Psoas muscle (tissue), 8 donors: ENCODE data around the gene CYP2W1. TPM values are rescaled to one million over a fixed set of nuclear protein-coding genes. Genes with fewer than 3 reads are reported as not detected.

Source experiments
- ATAC-seq, 4 donors: fragments of 200-7000 bp; cut with Tn5 transposase; one replicate each; pipeline ENCODE4 v1.9.1; 2020; ENCODE audit warnings: moderate library complexity in 3 of 4, mild to moderate bottlenecking in 2 of 4
- DNase-seq, 2 donors: peaks; one replicate each; pipeline ENCODE4 v3.0.0-alpha.2; 2020
- H3K27ac ChIP-seq: fragments of 200-600 bp; one replicate; pipeline ENCODE4 v1.8.0; 2022
- H3K27me3 ChIP-seq, 3 donors: fragments of 200-600 bp in 1 of 3; one replicate each; pipeline versions ENCODE4 v1.6.1 to v1.8.0; 2013 to 2022; ENCODE audit warnings: low read length in 2 of 3, mild to moderate bottlenecking in 2 of 3, moderate library complexity in 1 of 3; ENCODE audit not compliant: insufficient read depth in 3 of 3
- H3K36me3 ChIP-seq, 2 donors: fragments of 200-600 bp in 1 of 2; one replicate each; pipeline versions ENCODE4 v1.6.1 to v1.8.0; 2013 to 2022; ENCODE audit warnings: low read depth in 1 of 2, mild to moderate bottlenecking in 1 of 2, moderate library complexity in 1 of 2; ENCODE audit not compliant: insufficient read depth in 1 of 2
- H3K4me1 ChIP-seq: fragments of 200-600 bp; one replicate; pipeline ENCODE4 v1.8.0; 2022
- H3K4me3 ChIP-seq: fragments of 200-600 bp; one replicate; pipeline ENCODE4 v1.8.0; 2022; ENCODE audit warnings: mild to moderate bottlenecking
- H3K9me3 ChIP-seq: fragments of 200-600 bp; one replicate; pipeline ENCODE4 v1.8.0; 2022
- WGBS, 3 donors: extraction: QIAGEN DNeasy Blood & Tissue Kit; methylation state at CpG; one replicate each; pipeline versions ENCODE4 v1.1.6 to v1.1.7; 2013; 5-methylcytosine and 5-hydroxymethylcytosine counted together
- intact Hi-C, 2 donors: fragments of 100-400 bp; cut with DNase I; formaldehyde crosslinking; loops; one replicate each; pipeline versions ENCODE4 v1.11.0 to v1.14.2; 2022
- polyA plus RNA-seq, 3 donors: library from polyadenylated mRNA; stranded (reverse); fragments of 200-250 nt; gene quantifications; one replicate each; pipeline ENCODE4 v1.2.3, GENCODE V29; 2013
- total RNA-seq, 4 donors: library from RNA; stranded (reverse); fragmentation: NEBNext Ultra II Directional in 2 of 4; extraction: Animal tissue kit (Norgen Biotek cat#: 25700) in 2 of 4; gene quantifications; one replicate each; pipeline versions ENCODE4 v1.2.1 to v1.2.4, GENCODE V29; 2021 to 2023
- TF ChIP-seq, protein P1 (sequence below): fragments of 200-600 bp; IDR thresholded peaks from one replicate; pipeline ENCODE4 v1.8.0; 2022; ENCODE audit warnings: antibody characterized with exemption
- donor health status: healthy with polysubstance abuse.
- donor health status: DM: no; HTN: no; CAD: no; lungs with moderate emphysema.
- donor health status: Bipolar disorder and iron deficiency.
- donor health status: healthy.
- donor health status: DM: yes; HTN: yes; CAD: no.
- donor health status: DM: no; HTN: no; CAD: no.
- donor health status: DM: no; HTN: no; CAD: no.
- donor health status: DM: yes; HTN: yes; CAD: no.

The CYP2W1 gene
- total and polyA plus RNA-seq, 7 donors: not detected

DNA sequence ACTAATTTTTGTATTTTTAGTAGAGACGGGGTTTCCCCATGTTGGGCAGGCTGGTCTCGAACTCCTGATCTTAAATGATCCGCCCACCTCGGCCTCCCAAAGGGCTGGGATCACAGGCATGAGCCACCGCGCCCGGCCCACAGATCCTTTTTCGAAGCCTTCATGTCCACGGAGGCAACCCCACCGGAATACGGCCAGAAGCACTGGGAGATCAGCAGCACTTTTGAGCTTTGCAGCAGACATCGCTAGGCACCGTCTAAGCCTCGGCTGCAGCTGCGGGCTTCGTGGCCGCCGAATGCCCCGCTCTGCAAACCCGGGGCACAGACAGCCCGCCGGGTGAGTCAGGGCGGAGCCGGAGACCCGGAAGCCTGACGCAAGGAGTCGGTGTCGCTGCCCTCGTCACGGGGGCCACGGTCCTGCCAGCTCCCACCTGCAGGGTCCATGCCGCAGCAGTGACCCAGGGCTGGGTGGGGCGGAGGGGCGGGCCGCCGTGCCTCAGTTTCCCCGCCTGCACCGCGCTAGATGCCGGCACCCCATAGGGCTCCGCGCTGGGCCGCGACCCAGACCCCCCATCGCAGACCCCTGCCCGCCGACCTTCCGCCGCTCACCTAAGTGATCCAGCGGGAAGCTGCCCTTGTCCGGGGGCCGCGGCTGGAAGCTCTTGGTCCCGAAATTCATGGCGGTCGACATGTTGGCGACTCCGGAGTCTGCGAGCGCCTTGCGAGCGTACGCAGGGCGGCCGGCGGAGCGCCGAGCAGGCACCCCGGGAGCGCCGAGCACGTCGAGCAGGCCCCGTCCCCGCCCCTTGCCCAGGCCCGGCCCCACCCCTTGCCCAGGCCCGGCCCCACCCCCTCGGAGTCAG is 7.9 kb upstream of the CYP2W1 start, which contains the start of gene COX19:
TSS of gene COX19 (minus strand) at position 730 of the 862 bp plus-strand sequence. CDS start at position 690, 40 bp downstream.
- H3K9me3 ChIP-seq: no peaks in the 10 kb centered on the region
- DNase-seq (peak; percentile 92 to 95), ATAC-seq (peak; percentile 97 to 98 (median 98))
- TF ChIP-seq, protein P1, sequence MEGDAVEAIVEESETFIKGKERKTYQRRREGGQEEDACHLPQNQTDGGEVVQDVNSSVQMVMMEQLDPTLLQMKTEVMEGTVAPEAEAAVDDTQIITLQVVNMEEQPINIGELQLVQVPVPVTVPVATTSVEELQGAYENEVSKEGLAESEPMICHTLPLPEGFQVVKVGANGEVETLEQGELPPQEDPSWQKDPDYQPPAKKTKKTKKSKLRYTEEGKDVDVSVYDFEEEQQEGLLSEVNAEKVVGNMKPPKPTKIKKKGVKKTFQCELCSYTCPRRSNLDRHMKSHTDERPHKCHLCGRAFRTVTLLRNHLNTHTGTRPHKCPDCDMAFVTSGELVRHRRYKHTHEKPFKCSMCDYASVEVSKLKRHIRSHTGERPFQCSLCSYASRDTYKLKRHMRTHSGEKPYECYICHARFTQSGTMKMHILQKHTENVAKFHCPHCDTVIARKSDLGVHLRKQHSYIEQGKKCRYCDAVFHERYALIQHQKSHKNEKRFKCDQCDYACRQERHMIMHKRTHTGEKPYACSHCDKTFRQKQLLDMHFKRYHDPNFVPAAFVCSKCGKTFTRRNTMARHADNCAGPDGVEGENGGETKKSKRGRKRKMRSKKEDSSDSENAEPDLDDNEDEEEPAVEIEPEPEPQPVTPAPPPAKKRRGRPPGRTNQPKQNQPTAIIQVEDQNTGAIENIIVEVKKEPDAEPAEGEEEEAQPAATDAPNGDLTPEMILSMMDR: no peak
- intact Hi-C loops: no loop called here
- peaks cover 24% of the 10 kb centered on the region for H3K4me1 ChIP-seq
- WGBS, 3 donors: 0% methylated on average over 54 to 78 of the region's 78 CpGs
- H3K4me3 ChIP-seq: peak within 1 kb of the TSS; percentile 100
- H3K27me3 ChIP-seq: no peaks in the 10 kb centered on the region
- peaks cover 0 to 31% of the 10 kb centered on the region in 2 donors for H3K36me3 ChIP-seq
- H3K27ac ChIP-seq: peak within 1 kb of the TSS; percentile 99

DNA sequence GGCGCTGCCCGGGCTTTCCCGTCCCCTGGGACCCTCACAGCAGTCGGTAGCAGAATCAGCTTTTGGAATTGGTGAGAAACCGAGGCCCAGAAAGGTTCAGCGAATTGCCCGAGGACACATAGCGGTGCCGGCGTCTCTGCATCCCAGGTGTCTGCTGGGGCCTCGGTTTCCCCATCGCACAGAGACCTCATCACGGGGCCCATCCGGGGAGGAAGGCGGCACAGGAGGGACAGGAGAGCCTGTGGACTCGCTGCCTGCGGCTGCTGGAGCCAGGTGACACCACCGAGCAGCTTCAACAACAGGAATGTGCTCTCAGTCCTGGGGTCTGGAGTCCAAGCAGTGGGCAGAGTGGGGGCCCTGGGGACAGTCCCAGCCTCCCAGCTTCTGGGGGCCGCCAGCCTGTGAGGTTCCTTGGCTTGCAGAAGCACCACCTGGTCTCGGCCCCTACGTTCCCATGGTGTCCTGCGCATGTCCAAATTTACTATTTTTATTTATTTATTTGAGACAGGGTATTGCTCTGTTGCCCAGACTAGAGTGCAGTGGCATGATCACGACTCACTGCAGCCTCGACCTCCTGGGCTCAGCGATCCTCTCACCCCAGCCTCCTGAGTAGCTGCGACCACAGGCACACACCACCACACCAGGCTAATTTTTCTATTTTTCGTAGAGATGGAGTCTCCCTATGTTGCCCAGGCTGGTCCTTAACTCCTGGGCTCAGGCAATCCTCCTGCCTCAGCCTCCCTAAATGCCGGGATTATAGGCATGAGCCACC is 7.1 kb upstream of the CYP2W1 start:
- intact Hi-C loops: no loop called here
- Histone ChIP-seq H3K36me3 (peaks cover 0 to 25% of the 10 kb centered on the region in 2 donors), H3K9me3 (no peaks in the 10 kb centered on the region), H3K27me3 (no peaks in the 10 kb centered on the region), H3K27ac (peak overlapping the region; percentile 99), H3K4me1 (peaks cover 24% of the 10 kb centered on the region), H3K4me3 (peak overlapping the region; percentile 100)
- ATAC-seq (peak in 1 of 4 donors; percentile 1), DNase-seq (no peak)
- TF ChIP-seq, protein P1: no peak
- WGBS, 3 donors: 43 to 58% (median 54%) methylated on average over 27 to 28 of the region's 28 CpGs

DNA sequence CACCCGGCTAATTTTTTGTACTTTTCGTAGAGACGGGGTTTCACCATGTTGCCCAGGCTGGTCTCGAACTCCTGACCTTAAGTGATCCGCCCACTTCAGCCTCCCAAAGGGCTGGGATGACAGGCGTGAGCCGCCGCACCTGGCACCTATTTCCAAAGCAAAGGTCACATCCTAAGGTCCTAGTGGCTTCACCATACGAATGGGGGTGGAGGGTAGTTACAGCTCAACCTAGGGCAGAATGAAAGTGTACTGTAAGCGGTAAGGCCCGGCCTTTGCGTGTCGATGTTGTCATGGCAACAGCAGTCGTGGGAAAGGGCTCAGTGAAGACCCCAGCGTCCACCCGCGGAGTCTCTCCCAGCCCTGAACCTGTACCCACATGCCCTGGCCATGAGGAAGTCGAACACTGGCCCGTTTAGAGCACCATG is 6.1 kb upstream of the CYP2W1 start:
- no peak for DNase-seq
- Histone ChIP-seq H3K27ac (no peak overlapping the region), H3K4me1 (peaks cover 22% of the 10 kb centered on the region), H3K36me3 (peaks cover 0 to 15% of the 10 kb centered on the region in 2 donors), H3K9me3 (no peaks in the 10 kb centered on the region), H3K4me3 (no peak overlapping the region), H3K27me3 (no peaks in the 10 kb centered on the region)
- 83 to 85% (median 85%) methylated on average over 19 of the region's 19 CpGs for WGBS, 3 donors
- intact Hi-C loops: no loop called here
- TF ChIP-seq, protein P1: no peak
- no peak for ATAC-seq

DNA sequence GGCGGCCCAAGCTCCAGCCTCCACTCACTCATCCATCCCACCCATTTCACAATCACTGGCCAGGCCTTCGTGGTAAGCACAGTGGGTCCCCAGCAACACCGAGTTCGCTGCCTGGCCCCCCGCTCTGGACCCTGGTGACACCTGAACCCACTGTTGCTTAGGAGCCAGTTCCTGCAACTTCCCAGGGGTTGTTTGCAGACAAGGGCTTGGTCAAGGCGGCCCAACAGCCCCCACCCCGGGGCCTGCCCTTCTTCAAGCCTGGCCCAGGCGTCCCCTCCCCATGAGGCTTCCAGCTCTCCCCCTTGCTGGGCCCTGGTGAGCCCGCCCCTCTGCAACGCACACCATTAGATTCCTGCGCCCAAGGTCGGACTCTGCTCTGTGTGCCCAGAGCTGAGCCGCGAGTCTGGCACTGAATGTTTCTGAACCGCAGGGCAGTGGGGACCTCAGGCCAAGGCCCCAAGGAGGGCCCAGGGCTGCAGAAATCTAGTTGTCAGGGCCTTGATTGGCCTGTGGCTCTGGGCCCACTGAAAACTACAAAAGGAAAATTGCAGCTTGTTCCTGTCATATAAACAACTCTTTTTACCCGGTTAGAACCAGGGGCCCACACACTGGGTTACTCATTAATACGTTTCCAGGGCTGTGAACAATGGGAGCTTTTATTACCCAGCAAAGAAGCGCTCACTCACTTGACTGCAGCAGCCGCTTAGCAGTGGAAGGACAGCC is 5.5 kb upstream of the CYP2W1 start:
- Histone ChIP-seq H3K9me3 (no peaks in the 10 kb centered on the region), H3K4me1 (peaks cover 18% of the 10 kb centered on the region), H3K4me3 (no peak overlapping the region), H3K36me3 (peaks cover 0 to 9% of the 10 kb centered on the region in 2 donors), H3K27ac (no peak overlapping the region), H3K27me3 (no peaks in the 10 kb centered on the region)
- 69 to 76% (median 71%) methylated on average over 19 of the region's 19 CpGs for WGBS, 3 donors
- no peak for ATAC-seq
- DNase-seq: no peak
- intact Hi-C loops: no loop called here
- TF ChIP-seq, protein P1: no peak
